Effector CD8-positive, alpha-beta T cell (primary cell): ENCODE results near the gene SLC8A2.

Experiments
- DNase-seq: peaks from one replicate; lab custom pipeline; 2025; lab: John Stamatoyannopoulos, UW

Gene SLC8A2

GRCh38 chr19:47505506-47505905 is 33.8 kb upstream of the SLC8A2 start:
- no peak for DNase-seq

GRCh38 chr19:47503826-47504150 is 32.1 kb upstream of the SLC8A2 start:
- no peak for DNase-seq

- DNase-seq: no peak
These were observed 31.6 kb upstream of the SLC8A2 start for GRCh38 chr19:47503130-47503825.

GRCh38 chr19:47499863-47500830 is 28.5 kb upstream of the SLC8A2 start:
- DNase-seq: no peak

- DNase-seq: no peak
These were observed 27.7 kb upstream of the SLC8A2 start for GRCh38 chr19:47499371-47499770.

- no peak for DNase-seq
These were observed 26.9 kb upstream of the SLC8A2 start for GRCh38 chr19:47498561-47498960.

GRCh38 chr19:47497821-47498520 is 26.3 kb upstream of the SLC8A2 start:
- DNase-seq: no peak

DNA sequence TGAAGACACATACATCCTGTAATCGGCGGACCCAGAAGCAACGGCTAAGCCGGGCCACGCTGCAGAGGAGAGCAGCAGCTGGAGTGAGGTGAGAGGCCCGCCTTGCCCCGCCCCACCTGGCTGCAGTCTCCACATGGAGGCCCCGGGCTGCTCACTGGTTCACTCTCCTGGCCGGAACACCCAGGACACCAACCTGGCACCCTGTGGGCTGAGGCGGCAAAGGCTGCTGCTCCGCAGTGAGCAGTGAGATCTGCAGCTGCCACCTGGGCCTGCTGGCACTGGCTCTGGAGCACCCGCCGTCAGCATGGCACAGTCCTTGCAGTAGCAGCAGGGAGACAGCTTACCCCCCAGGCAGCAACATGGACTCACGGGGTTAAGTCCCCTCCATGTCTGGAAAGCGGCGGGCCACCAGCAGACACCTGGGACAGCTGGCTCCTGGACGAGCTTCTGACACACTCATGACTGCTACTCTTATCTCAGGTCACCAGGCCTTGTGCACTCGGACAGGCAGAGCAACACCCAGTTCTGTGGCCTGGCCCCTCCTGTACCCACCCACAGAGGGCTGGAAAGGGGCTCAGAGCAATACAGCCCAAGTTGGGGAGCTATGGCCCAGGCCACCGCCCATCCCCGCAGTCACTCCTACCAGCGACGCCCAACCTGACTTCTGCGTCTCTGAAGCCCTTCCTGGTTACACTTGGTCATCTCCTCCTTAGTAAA is 25.5 kb upstream of the SLC8A2 start:
- DNase-seq: no peak

DNA sequence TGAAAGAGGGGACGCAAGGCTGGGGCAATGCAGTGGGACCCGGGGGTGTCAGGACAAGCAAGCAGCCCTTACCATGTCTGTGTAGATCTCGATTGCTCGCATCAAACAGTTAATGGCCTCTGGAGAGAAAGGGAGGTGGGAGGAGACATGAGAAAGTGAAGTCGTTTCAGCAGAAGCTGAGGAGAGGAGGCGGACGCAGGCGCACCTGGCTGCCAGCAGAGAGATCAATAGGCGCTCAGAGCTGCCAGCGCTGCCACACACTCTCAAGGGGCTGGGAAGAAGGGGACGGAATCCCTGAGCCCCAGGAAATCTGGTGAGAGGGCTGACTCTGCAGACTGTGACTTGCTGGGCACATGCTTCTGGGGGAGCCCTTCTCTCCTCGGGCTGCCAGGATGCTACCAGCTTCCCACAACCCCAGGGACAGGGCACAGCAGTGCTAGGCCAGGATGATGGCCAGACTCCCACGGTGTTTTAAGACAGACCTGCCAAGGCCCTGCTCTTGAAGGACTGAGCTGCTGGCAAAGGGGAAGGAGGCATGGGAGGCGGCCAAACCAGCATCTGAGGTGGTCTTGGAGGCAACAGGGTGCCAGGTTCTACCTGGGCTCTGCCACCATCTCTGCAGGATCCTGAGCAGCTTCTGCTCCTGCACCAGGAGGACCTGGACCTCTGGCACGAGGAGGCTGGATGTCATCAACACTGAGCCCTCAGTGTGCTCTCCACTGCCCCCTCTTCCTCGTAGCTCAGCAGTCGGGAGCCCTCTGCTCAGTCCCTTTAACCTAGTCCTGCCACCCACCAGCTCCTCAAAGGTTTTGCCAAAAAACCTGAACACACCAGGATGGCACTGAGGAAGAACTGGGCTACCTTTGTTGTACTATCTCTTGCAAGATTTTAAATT is 24.0 kb upstream of the SLC8A2 start:
- DNase-seq: no peak

- DNase-seq: no peak
These were observed 23.0 kb upstream of the SLC8A2 start for GRCh38 chr19:47494729-47495128.

GRCh38 chr19:47494211-47494547 is 22.5 kb upstream of the SLC8A2 start:
- no peak for DNase-seq

- DNase-seq: no peak
These were observed 21.9 kb upstream of the SLC8A2 start for GRCh38 chr19:47493378-47494210.

GRCh38 chr19:47492571-47493377 is 21.1 kb upstream of the SLC8A2 start:
- DNase-seq: no peak

DNA sequence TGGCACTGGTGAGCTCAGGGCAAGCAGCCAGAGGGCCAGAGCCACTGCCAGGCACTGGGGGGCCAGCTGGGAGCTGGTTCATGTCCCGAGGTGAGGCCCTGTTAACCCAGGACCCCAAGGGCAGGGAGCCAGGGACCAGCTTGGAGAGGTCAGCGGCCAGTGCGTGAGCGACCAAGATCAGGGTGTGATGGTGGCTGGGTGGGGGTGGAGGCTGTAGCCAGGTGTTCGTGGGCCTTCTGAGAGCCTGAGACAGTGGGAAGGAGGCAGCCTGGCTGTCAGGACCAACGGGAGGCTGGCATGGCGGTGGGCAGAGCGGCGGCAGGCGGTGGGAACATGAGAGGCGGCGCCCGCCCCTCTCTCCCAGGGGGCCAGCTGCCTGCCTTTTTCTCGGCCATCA is 20.4 kb upstream of the SLC8A2 start:
- no peak for DNase-seq

DNA sequence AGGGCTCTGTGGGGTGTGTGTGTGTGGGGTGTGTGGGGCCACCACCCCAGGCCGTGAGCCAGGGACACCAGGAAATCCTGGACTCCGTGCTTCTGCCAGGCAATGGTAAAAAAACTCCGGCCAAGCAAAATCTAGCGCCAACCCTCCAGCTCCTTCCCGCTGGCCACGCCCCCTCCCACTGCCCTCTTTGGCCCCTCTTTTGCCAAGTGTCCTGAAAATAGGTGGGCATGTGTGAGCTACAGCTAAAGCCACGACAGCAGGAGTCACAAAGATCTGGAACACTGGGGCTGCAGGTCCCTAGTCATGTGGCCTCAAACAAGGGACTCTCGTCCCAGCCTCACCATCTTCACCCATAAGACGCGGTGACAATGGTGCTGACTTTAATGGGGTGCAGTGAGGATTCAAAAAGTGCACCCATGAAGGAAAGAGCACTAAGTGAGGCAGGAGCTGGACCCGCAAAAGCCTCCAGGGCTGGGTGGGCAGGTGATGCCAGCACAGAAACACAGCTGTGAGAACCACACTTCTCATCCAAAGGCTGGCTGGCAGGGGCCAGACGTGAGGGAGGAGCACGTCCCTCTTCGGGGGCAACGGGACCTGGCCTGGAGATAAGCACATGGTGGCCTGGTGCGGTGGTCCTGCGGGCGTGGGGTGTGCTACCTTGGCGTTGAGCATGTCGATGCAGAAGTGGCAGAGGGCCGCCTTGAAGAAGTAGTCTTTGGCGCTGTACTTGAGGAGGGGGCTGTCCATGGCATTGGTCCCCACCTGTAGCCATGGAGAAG is 19.9 kb upstream of the SLC8A2 start:
- no peak for DNase-seq

DNA sequence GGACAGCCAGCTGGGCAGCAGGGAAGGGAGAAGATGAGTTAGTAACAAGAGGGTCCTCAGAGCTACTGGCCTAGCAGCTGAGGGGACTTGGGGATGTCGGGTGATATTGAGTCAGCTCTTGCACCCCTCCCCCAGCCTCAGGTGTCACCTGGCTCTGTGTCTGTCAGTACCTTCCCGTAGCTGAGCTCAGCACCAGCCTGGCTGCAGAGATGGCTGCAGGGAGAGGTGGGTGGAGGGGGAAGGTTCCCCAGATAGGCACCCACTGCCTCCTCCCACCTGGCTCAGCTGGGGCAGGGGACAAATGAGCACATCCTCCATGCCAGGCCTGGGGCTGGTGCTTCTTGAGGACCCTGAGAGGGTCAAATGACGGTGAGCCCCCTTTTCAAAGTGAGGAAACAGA is 19.2 kb upstream of the SLC8A2 start:
- DNase-seq: no peak

- no peak for DNase-seq
These were observed 18.3 kb upstream of the SLC8A2 start for GRCh38 chr19:47490031-47490430.

DNA sequence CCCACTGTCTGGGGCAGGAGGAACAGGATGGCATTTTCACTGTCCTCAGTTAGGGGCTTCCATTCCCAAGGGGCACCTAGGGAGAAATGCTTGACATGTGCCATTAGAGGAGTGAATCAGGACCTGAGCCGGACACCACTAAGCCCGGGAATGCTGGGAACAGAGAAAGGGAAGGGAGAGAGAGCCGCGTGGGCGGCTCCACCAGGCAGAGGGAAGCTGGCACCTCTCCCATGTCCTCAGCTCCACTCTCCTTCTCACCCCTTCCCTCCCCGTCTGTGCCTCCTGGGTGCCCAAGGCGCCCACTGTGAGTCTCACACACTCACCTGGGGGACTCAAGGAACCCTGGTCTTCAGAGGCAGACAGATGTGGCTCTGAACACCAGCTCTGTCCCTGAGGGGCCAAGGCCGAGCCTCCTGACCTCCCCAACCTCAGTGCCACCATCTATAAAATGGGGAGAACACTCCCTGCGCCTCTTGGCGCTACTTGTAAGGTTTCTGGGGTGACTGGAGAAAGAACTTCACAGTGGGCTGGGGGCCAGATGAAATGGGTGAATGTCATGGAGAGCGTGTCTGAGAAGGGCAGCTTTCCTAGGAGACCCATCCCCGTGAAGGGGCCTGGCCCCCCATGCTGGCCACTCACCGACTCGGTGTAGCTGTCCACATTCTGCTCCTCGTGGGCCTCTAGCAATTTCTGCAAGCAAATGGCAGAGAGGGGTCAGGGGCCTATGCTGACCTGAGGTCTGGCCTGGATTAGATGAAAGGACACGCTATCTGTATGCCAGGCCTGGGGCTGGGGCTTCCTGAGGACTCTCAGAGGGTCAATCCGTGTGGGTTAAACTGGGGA is 17.6 kb upstream of the SLC8A2 start:
- no peak for DNase-seq
